Stimulated activated CD8-positive, alpha-beta memory T cell treated with anti-CD3 and anti-CD28 coated beads, Interleukin-15, amount 100 ng/mL, for 1 hour (primary cell): ENCODE data around the gene PRPF31.
"Not testable (repeated sequence)": the region's sequence is repeated elsewhere in the genome, so short reads cannot be mapped to it uniquely, and the experiment has no call there.

ENCODE experiments used
- DNase-seq: peaks from one replicate; pipeline ENCODE4 v3.0.0-alpha.2; 2020; ENCODE audit warnings: low read depth

PRPF31 gene

GRCh38 chr19:54115109-54116063, at the start of gene PRPF31, which contains the start of gene TFPT:
Gene PRPF31 (plus strand): TSS chr19:54115754. CDS start chr19:54118279, 2,525 bp downstream.
Gene TFPT (minus strand): TSS chr19:54115657. CDS start chr19:54115269, 388 bp downstream.
- DNase-seq, result peak; percentile 96

- DNase-seq, result no peak
Observed at GRCh38 chr19:54069470-54069869, 46.1 kb upstream of the PRPF31 start.

GRCh38 chr19:54073829-54074228, 41.7 kb upstream of the PRPF31 start:
- no peak for DNase-seq

GRCh38 chr19:54074851-54075250, 40.7 kb upstream of the PRPF31 start:
- DNase-seq, result no peak

- no peak for DNase-seq
Observed at GRCh38 chr19:54077334-54077733, 38.2 kb upstream of the PRPF31 start.

GRCh38 chr19:54081032-54081431, 34.5 kb upstream of the PRPF31 start, which contains the start of gene TARM1:
Gene TARM1 (minus strand): TSS chr19:54081365. CDS start chr19:54081340, 25 bp downstream.
- no peak for DNase-seq

GRCh38 chr19:54084410-54084809, 31.1 kb upstream of the PRPF31 start:
- no peak for DNase-seq

- no peak for DNase-seq
Observed at GRCh38 chr19:54094426-54095000, 21.0 kb upstream of the PRPF31 start.

- DNase-seq, result no peak
Observed at GRCh38 chr19:54095136-54095858, 20.3 kb upstream of the PRPF31 start.

- DNase-seq, result not testable (repeated sequence)
Observed at GRCh38 chr19:54095859-54096616, 19.5 kb upstream of the PRPF31 start.

GRCh38 chr19:54096617-54097106, 18.9 kb upstream of the PRPF31 start:
- DNase-seq, result no peak

- no peak for DNase-seq
Observed at GRCh38 chr19:54099190-54099902, 16.2 kb upstream of the PRPF31 start.

GRCh38 chr19:54099903-54100255, 15.7 kb upstream of the PRPF31 start:
- not testable (repeated sequence) for DNase-seq

GRCh38 chr19:54100561-54100960, 15.0 kb upstream of the PRPF31 start, which contains the start of gene OSCAR:
Gene OSCAR (minus strand): TSS chr19:54100803. CDS start chr19:54100792, 11 bp downstream.
- no peak for DNase-seq

GRCh38 chr19:54102421-54103169, 13.0 kb upstream of the PRPF31 start, which contains the start of gene NDUFA3:
Gene NDUFA3 (plus strand): TSS chr19:54102855. CDS start chr19:54102879, 24 bp downstream.
- peak; percentile 90 for DNase-seq

- no peak for DNase-seq
Observed at GRCh38 chr19:54104998-54105715, 10.4 kb upstream of the PRPF31 start.

GRCh38 chr19:54105796-54106195, 9.8 kb upstream of the PRPF31 start:
- DNase-seq, result no peak

- DNase-seq, result no peak
Observed at GRCh38 chr19:54106716-54107115, 8.8 kb upstream of the PRPF31 start.

GRCh38 chr19:54107876-54108490, 7.6 kb upstream of the PRPF31 start:
- DNase-seq, result no peak
